Effector CD8-positive, alpha-beta T cell (primary cell): ENCODE data around the gene NRN1.

Source experiments
- DNase-seq: peaks from one replicate; lab custom pipeline; 2025; lab: John Stamatoyannopoulos, UW

The NRN1 gene

DNA sequence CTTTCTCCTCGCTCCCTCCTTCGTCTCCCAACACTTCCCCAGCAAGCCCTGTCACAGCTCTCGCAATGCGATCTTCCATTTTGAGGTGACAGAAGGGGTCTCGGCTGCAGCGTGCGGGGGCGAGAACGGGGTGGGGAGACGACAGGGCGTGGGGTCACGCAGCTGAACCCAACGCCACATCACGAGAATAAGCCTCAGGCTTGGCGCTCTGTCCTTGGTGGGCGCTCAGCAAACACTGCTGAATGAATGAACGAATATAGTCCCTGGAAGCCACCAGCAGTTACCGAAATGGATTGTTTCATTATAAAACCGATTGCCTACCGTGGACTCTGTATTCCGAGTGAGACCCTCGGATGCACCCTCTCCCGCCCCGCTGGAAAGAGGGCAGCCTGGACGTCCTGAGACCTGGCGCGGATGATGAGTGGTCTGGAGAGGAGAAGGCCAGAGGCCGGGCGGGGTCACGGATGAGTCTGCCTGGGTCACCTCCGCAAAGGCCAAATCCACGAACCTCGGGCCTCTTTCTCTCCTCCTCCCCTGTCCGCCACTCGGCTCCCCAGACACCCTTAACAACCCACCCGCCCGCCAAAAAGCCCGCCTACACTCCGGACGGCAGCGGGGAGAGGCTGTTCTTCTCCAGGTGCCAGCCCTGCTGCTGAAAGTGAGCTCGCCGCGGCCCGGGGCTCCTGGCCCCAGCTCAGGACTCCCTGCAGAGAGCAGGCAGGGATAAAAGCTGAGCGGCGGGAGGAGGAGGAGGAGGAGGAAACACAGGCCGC, 3.7 kb downstream of the NRN1 start:
- DNase-seq: no peak

DNA sequence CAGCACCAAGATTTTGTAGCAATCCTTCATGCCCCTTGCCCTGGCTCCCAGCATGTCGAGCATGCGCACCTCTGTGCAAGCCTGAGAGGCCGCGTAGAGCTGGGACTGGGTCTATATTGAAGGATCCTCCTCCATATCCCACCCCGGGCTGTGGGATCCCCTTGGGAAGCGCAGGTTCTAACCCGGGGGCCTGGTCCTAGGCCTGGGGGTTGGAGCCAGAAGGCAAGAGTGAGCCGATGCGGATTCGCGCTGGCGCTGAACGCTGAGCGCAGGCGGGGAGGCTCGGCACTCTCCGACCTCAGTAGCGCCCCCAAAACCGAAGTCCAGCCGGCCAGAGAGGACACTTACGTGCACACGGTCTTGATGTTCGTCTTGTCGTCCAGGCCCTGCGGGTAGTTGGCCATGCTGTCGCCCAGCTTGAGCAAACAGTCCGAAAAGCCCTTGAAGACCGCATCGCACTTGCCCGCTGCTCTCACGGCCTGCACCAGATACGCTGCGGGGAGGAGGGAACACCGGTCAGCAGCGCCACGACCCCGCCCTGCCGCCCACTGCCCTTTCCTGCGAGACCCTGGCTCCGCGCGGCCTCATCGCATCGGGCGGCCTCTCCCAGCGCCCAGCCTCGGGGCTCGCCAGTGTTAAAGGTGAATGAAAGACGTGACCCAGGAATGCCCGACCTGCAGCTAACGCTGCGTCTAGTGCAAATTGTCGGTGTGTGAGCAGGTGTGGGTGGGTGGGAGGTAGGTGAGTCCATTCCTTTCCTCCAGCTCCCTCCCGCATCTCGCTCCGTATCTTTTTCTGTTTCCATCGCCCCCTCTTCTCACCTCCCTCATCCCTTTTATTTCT, 4.5 kb downstream of the NRN1 start:
- DNase-seq: no peak

GRCh38 chr6:6001443-6001842, 5.3 kb downstream of the NRN1 start:
- no peak for DNase-seq

GRCh38 chr6:5999688-6000608, 6.8 kb downstream of the NRN1 start:
- no peak for DNase-seq

DNA sequence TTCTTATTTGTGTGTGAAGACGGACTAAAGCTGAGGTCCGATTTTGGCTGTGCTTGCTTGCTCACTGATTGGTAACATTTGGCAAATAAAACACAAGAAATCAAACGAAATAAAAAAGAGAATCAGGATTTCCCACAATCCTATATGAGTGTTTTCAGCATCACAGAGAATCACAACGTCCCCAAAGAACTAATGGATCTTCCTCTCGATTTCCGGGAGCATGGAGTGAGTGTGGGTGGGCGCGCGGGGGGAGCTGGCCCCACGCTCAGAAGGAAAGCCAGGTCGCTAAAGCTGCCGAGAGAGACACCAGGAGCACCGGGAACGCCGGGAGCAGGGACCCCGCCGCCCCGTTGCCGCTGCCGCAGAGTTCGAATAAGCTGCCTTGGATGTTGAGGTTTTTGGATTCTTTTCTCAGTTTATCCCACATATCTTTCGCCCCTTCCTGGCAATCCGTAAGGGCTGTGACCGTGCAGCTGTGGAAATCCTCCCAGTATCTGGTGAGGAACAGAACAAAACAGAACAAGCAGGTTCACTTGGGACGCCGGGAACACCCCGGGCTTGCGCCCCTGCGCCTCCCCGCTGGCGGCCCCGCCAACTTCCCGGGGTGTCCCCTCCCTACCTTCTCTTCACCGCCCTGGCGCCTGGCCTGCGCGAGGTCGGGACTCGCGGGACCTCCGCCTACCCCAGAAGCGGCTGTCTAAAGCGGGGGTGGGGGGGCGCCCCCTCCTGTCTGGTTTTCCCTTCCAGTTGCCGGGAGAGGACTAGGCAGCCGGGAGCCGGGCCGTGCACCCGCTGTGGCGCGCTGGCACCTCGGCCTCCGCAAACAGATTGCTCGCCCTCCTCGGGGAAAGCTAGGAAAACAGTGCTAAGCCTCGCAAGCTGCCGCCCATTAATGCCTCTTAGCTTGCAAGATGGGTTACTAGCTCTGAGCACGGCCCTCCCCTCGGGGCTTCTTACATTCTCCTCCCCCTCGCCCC, 7.7 kb downstream of the NRN1 start:
- DNase-seq: no peak

- DNase-seq: no peak
These were observed 8.5 kb downstream of the NRN1 start for GRCh38 chr6:5998236-5998635.

GRCh38 chr6:5997420-5997987, 9.2 kb downstream of the NRN1 start:
- no peak for DNase-seq

GRCh38 chr6:5996714-5997419, 9.9 kb downstream of the NRN1 start:
- no peak for DNase-seq

DNA sequence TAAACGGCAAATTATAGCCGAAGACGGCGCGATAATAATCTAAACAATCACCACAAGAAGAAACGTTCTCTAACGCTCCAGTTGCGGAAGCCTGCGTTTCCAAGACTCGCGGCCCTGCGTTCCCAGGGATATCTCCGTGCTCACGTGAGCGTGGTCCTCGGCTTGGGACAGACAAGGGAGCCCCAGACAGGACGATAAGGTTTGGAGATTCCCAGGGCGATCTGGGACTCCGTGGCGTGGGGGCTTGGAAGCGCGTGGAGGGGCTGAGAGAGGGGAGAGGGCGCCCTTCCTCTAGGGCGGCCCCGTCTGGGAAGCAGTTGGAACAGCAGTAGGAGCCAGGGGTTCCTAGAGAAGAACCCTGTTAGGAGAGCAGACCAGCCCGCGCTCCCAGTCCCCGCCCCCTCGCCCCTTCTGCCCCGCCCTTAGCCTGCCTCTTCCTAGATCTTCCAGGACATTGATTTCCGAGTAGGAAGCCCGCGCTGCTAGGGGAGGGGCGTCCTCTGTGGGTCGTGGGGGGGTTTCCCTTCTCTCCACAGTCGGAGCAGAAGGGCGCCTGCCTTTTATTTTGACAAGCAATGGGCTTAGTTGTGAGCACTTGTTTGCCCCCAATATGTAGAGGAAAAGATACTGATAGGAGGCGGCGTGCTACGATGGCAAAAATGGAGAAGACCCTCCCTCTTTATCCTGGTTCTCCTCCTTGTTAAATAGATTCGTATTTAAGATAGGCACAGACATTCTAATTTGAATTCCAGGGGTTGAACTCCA, 10.6 kb downstream of the NRN1 start:
- no peak for DNase-seq

GRCh38 chr6:5995658-5995948, 11.1 kb downstream of the NRN1 start:
- DNase-seq: no peak

DNA sequence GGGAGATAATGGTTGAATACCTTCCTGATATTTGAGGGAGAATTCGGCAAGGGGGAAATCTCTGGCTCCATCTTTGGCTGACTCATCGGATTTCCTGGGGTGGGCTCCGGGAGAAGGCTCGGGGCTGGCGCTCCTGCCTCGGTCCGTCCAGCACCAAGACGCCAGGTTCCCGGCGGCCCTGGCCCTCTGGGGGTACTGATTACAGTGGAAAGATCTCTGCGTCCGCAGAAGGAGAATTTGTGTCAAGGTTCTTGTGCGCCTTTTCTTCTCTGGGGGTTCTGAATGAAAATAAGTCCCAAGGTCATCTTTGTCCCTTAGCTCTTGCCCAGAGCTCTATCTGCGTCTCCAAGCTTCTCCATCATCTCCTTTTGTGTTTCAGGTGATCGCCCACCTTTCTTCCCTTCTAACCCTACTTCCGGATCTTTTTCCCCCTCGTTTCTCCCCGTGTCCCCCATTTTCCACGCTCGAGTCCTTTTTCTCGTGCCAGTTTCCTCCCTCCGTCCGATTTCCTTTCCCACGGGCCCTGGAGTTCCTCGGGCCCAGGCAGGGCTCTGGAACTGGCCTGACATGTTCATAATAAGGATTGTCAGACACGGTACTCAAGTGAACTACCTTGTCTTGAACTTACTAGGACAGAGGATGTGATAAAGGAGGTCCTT, 11.6 kb downstream of the NRN1 start:
- no peak for DNase-seq

- no peak for DNase-seq
These were observed 12.3 kb downstream of the NRN1 start for GRCh38 chr6:5994234-5994998.

- no peak for DNase-seq
These were observed 14.0 kb downstream of the NRN1 start for GRCh38 chr6:5992551-5993225.

GRCh38 chr6:5990786-5991185, 15.9 kb downstream of the NRN1 start:
- DNase-seq: no peak

- no peak for DNase-seq
These were observed 17.5 kb downstream of the NRN1 start for GRCh38 chr6:5989141-5989723.

- no peak for DNase-seq
These were observed 19.9 kb downstream of the NRN1 start for GRCh38 chr6:5986861-5987260.
